Measurements from ENCODE around the gene GIPR.
"Not testable (repeated sequence)": the region's sequence is repeated elsewhere in the genome, so short reads cannot be mapped to it uniquely, and the experiment has no call there.

Gene GIPR, protein sequence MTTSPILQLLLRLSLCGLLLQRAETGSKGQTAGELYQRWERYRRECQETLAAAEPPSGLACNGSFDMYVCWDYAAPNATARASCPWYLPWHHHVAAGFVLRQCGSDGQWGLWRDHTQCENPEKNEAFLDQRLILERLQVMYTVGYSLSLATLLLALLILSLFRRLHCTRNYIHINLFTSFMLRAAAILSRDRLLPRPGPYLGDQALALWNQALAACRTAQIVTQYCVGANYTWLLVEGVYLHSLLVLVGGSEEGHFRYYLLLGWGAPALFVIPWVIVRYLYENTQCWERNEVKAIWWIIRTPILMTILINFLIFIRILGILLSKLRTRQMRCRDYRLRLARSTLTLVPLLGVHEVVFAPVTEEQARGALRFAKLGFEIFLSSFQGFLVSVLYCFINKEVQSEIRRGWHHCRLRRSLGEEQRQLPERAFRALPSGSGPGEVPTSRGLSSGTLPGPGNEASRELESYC

DNA sequence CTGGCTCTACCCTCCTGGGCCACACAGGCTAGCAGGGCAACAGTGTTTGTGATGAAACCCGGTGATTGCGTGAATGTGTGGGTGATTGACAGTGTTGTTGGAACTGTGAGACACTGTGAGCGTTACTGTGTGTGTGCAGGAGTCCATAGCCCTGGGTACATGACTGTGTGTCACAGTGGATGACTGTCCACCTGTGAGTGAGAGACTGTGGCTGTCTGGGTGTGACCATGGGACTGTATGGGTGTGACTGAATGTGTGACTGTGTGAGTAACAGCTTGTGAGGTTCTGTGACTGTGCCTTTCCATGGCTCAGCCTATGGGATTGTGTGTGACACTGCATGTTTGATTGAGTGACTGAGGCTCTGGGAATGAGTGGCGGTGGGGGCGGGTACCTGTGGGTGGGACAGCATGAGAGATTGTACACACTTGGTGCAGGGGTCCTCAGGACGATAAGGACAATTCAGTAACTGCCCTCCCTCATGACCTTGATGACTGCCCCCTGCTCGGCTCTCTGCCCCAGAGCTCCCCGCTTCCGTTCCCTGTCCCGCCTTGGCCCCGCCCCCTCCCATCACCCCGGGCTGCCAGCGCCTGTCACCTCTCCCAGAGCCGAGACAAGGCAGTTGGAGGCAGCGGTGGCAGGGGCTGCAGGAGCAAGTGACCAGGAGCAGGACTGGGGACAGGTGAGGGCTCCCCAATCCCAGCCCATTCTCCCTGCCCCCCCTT lies at the start of gene GIPR:
GIPR (plus strand) TSS at position 602 of the 722 bp plus-strand sequence. CDS start 1,300 bp downstream, outside the sequence.
- Histone ChIP-seq H3K36me3 (ENCODE audit: control insufficient read depth in 5 of 5, insufficient read depth in 5 of 5, low read length in 5 of 5) (no peaks in the 10 kb centered on the region), H3K27me3 (ENCODE audit: control insufficient read depth in 5 of 5, insufficient read depth in 4 of 5, low read length in 5 of 5) (peaks cover 25 to 46% (median 39%) of the 10 kb centered on the region in 5 donors), H3K27ac (ENCODE audit: low read depth, low read length) (peak within 1 kb of the TSS; percentile 29), H3K9ac (ENCODE audit: low read length in 5 of 5) (peak within 1 kb of the TSS in 2 of 5 donors; percentile 8 to 67), H3K9me3 (ENCODE audit: control insufficient read depth in 5 of 5, low read length in 5 of 5) (no peaks in the 10 kb centered on the region), H3K4me3 (ENCODE audit: low read depth in 1 of 5, low read length in 5 of 5) (peak within 1 kb of the TSS; percentile 37 to 69 (median 62)), H3K4me1 (ENCODE audit: control insufficient read depth in 5 of 5, insufficient read depth in 5 of 5, low read length in 5 of 5) (peaks cover 6 to 46% (median 36%) of the 10 kb centered on the region in 5 donors)

DNA sequence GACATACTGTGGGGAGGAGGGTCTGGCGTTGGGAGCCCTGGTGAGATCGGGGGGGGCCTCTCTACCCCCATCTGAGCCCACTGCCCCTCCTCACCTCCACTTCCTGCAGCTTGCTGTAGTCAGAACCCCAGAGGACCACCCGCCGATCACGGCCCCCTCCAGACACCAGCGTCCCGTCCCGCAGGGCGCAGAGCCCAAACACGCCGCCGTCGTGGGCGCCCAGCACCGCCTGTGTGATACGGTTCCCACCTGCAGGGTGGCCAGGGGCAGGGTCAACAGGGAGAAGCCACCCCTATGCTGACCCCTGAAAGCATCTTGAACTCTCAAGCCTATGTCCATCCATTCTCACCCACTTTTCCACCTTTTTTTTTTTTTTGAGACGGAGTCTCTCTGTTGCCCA lies 46.6 kb upstream of the GIPR start:
- no peaks in the 10 kb centered on the region for H3K9me3 ChIP-seq (ENCODE audit: control insufficient read depth in 5 of 5, low read length in 5 of 5)
- H3K9ac ChIP-seq (ENCODE audit: low read length in 5 of 5) = no peak overlapping the region
- H3K36me3 ChIP-seq (ENCODE audit: control insufficient read depth in 5 of 5, insufficient read depth in 5 of 5, low read length in 5 of 5) = peaks cover 5 to 70% (median 38%) of the 10 kb centered on the region in 5 donors
- peaks cover 0 to 1% (median 0%) of the 10 kb centered on the region in 5 donors for H3K4me1 ChIP-seq (ENCODE audit: control insufficient read depth in 5 of 5, insufficient read depth in 5 of 5, low read length in 5 of 5)
- H3K4me3 ChIP-seq (ENCODE audit: low read depth in 1 of 5, low read length in 5 of 5) = no peak overlapping the region
- H3K27me3 ChIP-seq (ENCODE audit: control insufficient read depth in 5 of 5, insufficient read depth in 4 of 5, low read length in 5 of 5) = no peaks in the 10 kb centered on the region
- H3K27ac ChIP-seq (ENCODE audit: low read depth, low read length) = no peak overlapping the region

- Histone ChIP-seq H3K27ac (ENCODE audit: low read depth, low read length) (no peak overlapping the region), H3K4me1 (ENCODE audit: control insufficient read depth in 5 of 5, insufficient read depth in 5 of 5, low read length in 5 of 5) (no peaks in the 10 kb centered on the region), H3K9ac (ENCODE audit: low read length in 5 of 5) (no peak overlapping the region), H3K27me3 (ENCODE audit: control insufficient read depth in 5 of 5, insufficient read depth in 4 of 5, low read length in 5 of 5) (no peaks in the 10 kb centered on the region), H3K9me3 (ENCODE audit: control insufficient read depth in 5 of 5, low read length in 5 of 5) (no peaks in the 10 kb centered on the region), H3K4me3 (ENCODE audit: low read depth in 1 of 5, low read length in 5 of 5) (no peak overlapping the region), H3K36me3 (ENCODE audit: control insufficient read depth in 5 of 5, insufficient read depth in 5 of 5, low read length in 5 of 5) (peaks cover 5 to 69% (median 41%) of the 10 kb centered on the region in 5 donors)
Measured at GRCh38 chr19:45621976-45622503, 46.0 kb upstream of the GIPR start.

GRCh38 chr19:45623984-45624383 lies 44.0 kb upstream of the GIPR start:
- Histone ChIP-seq H3K36me3 (ENCODE audit: control insufficient read depth in 5 of 5, insufficient read depth in 5 of 5, low read length in 5 of 5) (peaks cover 5 to 75% (median 36%) of the 10 kb centered on the region in 5 donors), H3K9me3 (ENCODE audit: control insufficient read depth in 5 of 5, low read length in 5 of 5) (no peaks in the 10 kb centered on the region), H3K27ac (ENCODE audit: low read depth, low read length) (no peak overlapping the region), H3K4me1 (ENCODE audit: control insufficient read depth in 5 of 5, insufficient read depth in 5 of 5, low read length in 5 of 5) (no peaks in the 10 kb centered on the region), H3K9ac (ENCODE audit: low read length in 5 of 5) (no peak overlapping the region), H3K4me3 (ENCODE audit: low read depth in 1 of 5, low read length in 5 of 5) (no peak overlapping the region), H3K27me3 (ENCODE audit: control insufficient read depth in 5 of 5, insufficient read depth in 4 of 5, low read length in 5 of 5) (no peaks in the 10 kb centered on the region)

DNA sequence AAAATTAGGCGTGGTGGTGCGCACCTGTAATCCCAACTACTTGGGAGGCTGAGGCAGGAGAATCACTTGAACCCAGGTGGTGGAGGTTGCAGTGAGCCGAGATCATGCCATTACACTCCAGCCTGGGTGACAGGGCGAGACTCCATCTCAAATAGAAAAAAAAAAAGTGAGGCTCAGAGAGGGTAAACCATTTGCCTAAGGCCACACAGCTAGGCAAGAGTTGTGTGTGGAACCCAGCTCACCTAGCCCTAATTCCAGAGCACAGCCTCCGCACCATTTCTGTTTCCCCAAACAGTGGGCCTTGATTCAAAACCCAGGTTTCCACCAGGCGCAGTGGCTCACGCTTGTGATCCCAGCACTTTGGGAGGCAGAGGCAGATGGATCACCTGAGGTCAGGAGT lies 39.8 kb upstream of the GIPR start:
- H3K27ac ChIP-seq (ENCODE audit: low read depth, low read length); H3K9me3 ChIP-seq (ENCODE audit: control insufficient read depth in 5 of 5, low read length in 5 of 5); H3K4me3 ChIP-seq (ENCODE audit: low read depth in 1 of 5, low read length in 5 of 5); H3K4me1 ChIP-seq (ENCODE audit: control insufficient read depth in 5 of 5, insufficient read depth in 5 of 5, low read length in 5 of 5); H3K27me3 ChIP-seq (ENCODE audit: control insufficient read depth in 5 of 5, insufficient read depth in 4 of 5, low read length in 5 of 5); H3K9ac ChIP-seq (ENCODE audit: low read length in 5 of 5): not testable (repeated sequence)
- H3K36me3 ChIP-seq (ENCODE audit: control insufficient read depth in 5 of 5, insufficient read depth in 5 of 5, low read length in 5 of 5) = peaks cover 5 to 49% (median 15%) of the 10 kb centered on the region in 5 donors

DNA sequence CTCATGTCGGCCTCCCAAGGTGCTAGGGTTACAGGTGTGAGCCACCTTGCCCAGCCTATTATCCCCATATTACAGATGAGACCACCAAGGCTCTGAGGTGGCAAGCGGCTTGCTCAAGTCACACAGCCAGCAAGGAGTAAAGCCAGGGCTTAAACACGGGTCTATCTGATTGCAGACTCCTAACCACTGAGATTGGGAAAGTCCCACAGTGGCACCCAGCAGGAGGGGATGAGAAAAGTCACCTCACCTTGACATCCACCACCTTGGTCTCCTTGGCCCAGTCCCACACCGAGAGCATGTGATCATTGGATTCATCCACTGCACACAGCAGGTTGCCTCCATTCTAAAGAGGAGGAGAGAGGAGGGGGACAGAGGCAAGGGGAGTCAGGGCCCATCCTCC lies 38.3 kb upstream of the GIPR start:
- H3K4me3 ChIP-seq (ENCODE audit: low read depth in 1 of 5, low read length in 5 of 5) = no peak overlapping the region
- peaks cover 0 to 40% (median 9%) of the 10 kb centered on the region in 5 donors for H3K36me3 ChIP-seq (ENCODE audit: control insufficient read depth in 5 of 5, insufficient read depth in 5 of 5, low read length in 5 of 5)
- peaks cover 0 to 3% (median 0%) of the 10 kb centered on the region in 5 donors for H3K4me1 ChIP-seq (ENCODE audit: control insufficient read depth in 5 of 5, insufficient read depth in 5 of 5, low read length in 5 of 5)
- no peak overlapping the region for H3K9ac ChIP-seq (ENCODE audit: low read length in 5 of 5)
- no peaks in the 10 kb centered on the region for H3K9me3 ChIP-seq (ENCODE audit: control insufficient read depth in 5 of 5, low read length in 5 of 5)
- no peaks in the 10 kb centered on the region for H3K27me3 ChIP-seq (ENCODE audit: control insufficient read depth in 5 of 5, insufficient read depth in 4 of 5, low read length in 5 of 5)
- H3K27ac ChIP-seq (ENCODE audit: low read depth, low read length) = no peak overlapping the region

GRCh38 chr19:45630463-45630862 lies 37.6 kb upstream of the GIPR start:
- Histone ChIP-seq H3K27ac (ENCODE audit: low read depth, low read length) (no peak overlapping the region), H3K4me3 (ENCODE audit: low read depth in 1 of 5, low read length in 5 of 5) (no peak overlapping the region), H3K27me3 (ENCODE audit: control insufficient read depth in 5 of 5, insufficient read depth in 4 of 5, low read length in 5 of 5) (no peaks in the 10 kb centered on the region), H3K9ac (ENCODE audit: low read length in 5 of 5) (no peak overlapping the region), H3K9me3 (ENCODE audit: control insufficient read depth in 5 of 5, low read length in 5 of 5) (no peaks in the 10 kb centered on the region), H3K36me3 (ENCODE audit: control insufficient read depth in 5 of 5, insufficient read depth in 5 of 5, low read length in 5 of 5) (peaks cover 0 to 37% (median 8%) of the 10 kb centered on the region in 5 donors), H3K4me1 (ENCODE audit: control insufficient read depth in 5 of 5, insufficient read depth in 5 of 5, low read length in 5 of 5) (peaks cover 0 to 3% (median 0%) of the 10 kb centered on the region in 5 donors)

- H3K4me1 ChIP-seq (ENCODE audit: control insufficient read depth in 5 of 5, insufficient read depth in 5 of 5, low read length in 5 of 5) = peaks cover 0 to 3% (median 0%) of the 10 kb centered on the region in 5 donors
- H3K9ac ChIP-seq (ENCODE audit: low read length in 5 of 5) = no peak overlapping the region
- H3K27me3 ChIP-seq (ENCODE audit: control insufficient read depth in 5 of 5, insufficient read depth in 4 of 5, low read length in 5 of 5) = no peaks in the 10 kb centered on the region
- no peak overlapping the region for H3K4me3 ChIP-seq (ENCODE audit: low read depth in 1 of 5, low read length in 5 of 5)
- no peak overlapping the region for H3K27ac ChIP-seq (ENCODE audit: low read depth, low read length)
- no peaks in the 10 kb centered on the region for H3K9me3 ChIP-seq (ENCODE audit: control insufficient read depth in 5 of 5, low read length in 5 of 5)
- peaks cover 0 to 19% (median 8%) of the 10 kb centered on the region in 5 donors for H3K36me3 ChIP-seq (ENCODE audit: control insufficient read depth in 5 of 5, insufficient read depth in 5 of 5, low read length in 5 of 5)
Measured at GRCh38 chr19:45632468-45633196, 35.4 kb upstream of the GIPR start.

DNA sequence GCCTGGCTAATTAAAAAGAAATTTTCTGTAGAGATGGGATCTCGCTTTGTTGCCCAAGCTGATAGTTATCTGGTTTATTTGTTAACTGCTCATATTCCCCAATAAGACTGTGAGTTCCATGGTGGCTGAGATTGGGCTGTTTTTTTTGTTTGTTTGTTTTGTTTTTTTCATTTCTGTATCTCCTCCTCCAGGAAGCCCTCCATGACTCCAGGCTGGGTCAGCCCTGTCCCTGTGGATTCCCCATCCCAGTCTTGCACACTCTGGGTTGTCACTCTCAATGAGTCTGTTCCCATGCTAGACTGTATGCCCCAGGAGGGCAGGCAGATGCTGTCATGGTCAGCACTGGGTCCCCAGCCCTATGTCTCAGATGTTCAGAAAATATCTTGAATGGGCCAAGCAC lies 31.7 kb upstream of the GIPR start:
- Histone ChIP-seq H3K9ac (ENCODE audit: low read length in 5 of 5) (no peak overlapping the region), H3K4me1 (ENCODE audit: control insufficient read depth in 5 of 5, insufficient read depth in 5 of 5, low read length in 5 of 5) (peaks cover 0 to 24% (median 22%) of the 10 kb centered on the region in 5 donors), H3K36me3 (ENCODE audit: control insufficient read depth in 5 of 5, insufficient read depth in 5 of 5, low read length in 5 of 5) (peaks cover 0 to 4% (median 0%) of the 10 kb centered on the region in 5 donors), H3K9me3 (ENCODE audit: control insufficient read depth in 5 of 5, low read length in 5 of 5) (no peaks in the 10 kb centered on the region), H3K27ac (ENCODE audit: low read depth, low read length) (no peak overlapping the region), H3K4me3 (ENCODE audit: low read depth in 1 of 5, low read length in 5 of 5) (no peak overlapping the region), H3K27me3 (ENCODE audit: control insufficient read depth in 5 of 5, insufficient read depth in 4 of 5, low read length in 5 of 5) (no peaks in the 10 kb centered on the region)

Measured in subcutaneous abdominal adipose tissue (tissue), 5 donors.